CD4-positive, alpha-beta T cell treated with Interleukin-6 for 4 hours (primary cell): ENCODE measurements around the gene ARSI.

ENCODE experiments used
- DNase-seq: peaks from one replicate; pipeline ENCODE4 v3.0.0-alpha.2; 2020; ENCODE audit warnings: mixed read lengths

Gene ARSI

DNA sequence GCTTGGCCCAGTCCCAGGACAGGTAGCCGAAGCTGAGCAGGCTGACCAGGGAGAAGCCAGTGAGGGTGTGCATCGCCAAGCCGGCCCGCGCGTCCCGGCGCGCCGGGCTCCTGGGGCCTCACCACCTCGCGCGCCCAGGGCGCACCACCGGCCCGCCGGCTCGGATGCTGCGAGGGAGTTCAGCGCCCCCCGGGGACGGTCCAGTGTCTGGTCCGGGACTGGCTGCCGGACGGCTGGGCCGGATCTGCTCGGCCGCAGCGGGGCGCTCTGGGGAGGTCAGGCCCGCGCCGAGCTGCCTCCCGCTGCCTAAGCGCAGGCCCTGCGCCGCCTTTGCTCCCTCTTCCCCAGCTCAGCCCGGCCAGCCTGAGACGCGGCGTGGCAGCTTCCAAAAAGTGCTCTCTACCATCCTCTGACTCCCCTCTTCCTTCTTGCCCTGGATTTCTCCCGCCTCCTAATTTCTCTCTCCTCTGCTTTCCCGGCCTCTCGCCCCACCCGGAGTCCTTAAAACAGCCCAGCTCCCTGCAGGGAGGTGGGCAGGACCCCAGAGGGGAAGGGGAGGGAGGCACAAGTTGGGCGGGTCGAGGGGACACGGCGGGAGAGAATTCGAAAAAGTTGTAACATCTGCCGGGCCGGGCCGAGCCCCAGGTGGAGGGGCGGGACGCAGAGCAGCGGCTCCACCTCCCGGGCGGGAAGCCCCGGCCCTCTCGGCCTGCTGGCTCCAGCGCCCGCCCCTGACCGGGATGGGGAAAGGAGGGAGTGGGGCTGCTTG is at the start of gene ARSI:
TSS of gene ARSI (minus strand) at position 605 of the 769 bp plus-strand sequence. CDS start at position 73, 532 bp downstream.
- no peak for DNase-seq

DNA sequence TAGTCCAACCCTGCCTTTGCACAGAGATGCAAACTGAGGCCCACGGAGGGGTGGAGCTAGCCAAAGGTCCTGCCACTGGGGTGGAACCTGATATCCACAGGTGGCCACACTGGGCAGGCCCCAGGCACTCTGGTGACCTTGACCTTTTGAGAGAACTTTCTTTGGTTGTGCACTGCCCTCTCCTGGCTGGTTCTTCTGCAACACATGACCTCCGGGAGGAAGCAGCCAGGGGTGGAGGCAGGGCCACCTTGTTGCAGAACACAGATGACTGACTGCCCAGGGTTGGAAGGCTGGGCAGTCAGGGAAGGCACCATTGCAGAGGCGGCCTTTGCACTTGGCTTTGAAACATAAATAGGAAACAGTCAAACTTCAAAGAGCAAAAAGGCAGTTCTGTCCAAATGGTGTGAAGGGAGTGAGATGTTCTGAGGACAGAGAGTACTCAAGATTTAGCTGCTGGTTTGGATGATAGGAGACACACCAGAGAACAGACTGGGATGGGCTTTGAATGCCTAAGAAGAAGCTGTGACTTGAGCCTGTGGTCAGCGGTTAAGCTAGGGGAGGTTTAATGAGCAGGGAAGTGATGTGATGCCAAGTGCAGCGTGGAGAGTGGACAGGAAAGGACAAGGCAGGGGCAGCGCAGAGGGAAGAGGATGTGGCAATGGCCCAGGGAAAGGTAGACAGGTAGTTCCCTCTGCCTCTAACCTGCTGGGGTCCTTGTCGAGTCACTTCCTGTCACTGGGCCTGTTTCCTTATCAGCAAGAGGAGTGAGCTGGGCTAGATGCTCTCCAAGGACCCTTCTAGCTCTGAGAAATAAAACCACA is 48.0 kb upstream of the ARSI start:
- peak; percentile 56 for DNase-seq

DNA sequence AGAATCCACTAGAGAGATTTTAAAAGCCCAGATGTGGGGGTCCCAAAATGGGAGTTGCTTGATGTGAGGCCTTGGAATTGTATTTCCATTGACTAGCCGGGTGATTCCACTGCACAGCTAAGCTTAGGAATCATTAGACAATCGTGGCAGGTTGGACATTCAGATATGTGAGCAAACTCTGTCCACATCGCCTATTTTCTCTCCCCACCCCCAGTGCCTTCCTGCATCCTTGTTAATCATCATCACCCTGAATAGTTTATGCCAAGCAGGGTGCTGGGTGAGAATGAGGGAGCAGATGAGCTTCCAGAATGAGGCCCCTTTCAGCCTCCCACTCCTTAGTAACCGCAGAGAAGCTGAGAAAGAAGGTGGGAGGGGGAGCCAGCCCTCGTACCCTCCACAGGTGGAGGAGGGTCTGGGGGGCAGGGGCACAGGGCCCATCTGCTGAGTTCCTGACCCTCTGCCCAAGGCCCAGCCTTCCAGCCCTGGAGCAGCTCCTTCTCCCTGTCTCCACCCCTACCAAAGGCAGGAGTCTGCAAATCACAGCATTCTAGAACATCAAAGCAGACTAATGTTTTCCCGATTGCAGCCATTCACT is 47.1 kb upstream of the ARSI start:
- no peak for DNase-seq

DNA sequence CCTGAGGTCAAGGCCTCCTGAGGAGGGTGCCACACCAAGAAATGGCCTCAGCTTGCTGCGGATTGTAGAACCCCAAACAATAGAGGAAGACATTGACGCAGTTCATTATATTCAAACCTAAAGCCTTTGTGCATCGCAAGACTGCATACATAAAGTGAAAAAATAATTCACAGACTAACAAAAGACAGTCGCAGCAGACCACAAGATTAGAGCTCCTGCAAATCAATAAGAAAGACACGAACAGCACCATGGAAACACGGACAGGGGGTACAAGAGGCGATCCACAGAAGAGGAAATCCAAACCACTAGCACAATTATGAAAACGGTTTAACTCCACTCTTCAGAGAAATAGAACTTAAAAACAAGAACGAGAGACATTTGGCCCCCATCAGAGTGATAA is 44.7 kb upstream of the ARSI start:
- no peak for DNase-seq

DNA sequence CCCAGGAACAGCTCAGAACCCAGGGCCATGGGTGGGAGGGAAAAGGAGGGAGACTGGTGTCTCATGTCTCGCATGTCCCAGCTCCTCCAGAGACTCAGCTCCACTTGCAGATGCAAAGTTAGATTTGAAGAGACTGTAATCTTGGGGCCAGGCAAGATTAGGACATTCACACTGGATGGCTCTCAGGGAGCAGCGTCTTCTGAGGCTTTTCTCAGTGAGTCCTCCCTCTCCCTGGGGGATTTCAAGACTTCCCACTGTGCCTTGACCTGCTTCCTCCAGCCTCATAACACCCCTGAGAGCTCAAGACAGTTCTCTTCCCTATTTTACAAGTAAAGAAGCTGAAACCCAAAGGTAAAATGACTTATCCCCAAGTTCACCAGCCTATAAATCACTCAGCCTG is 44.3 kb upstream of the ARSI start:
- no peak for DNase-seq

DNA sequence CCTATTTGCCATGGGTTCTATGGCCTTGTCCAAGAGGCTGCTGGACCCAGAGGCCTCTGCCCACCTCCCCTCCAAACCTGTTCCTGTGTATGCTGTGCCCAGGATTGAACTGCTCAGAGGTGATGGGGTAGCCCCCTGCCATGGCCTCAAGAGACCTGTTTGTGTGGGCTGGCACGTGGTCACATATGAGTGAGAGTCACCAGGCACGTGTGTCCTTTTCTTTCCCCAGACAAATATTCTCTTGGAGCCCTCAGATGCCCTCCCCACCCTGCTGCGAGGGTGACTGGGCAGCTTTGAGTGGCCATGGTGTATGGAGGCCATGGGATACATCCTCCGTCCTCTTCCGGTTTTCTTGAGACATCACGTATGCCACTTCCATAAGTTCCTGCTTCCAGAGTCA is 43.9 kb upstream of the ARSI start:
- no peak for DNase-seq

DNA sequence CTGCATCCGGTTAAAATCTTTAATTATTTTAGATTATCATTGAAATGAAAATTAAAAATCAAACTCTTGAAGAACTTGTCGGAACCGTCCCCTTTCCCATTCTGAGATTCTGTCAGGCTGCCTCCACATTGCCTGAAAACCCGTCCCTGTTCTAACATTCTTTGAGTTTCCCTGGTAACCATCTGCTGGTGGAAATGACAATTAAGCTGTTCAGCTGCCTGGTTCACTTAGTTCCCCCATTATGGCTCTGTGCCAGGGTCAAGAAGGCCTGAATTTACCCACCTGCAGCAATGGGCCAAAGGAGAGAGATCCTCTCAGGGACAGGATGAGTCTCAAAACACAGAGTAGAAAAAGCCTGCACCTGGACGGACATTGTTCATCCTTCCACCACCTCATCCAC is 43.0 kb upstream of the ARSI start:
- no peak for DNase-seq

DNA sequence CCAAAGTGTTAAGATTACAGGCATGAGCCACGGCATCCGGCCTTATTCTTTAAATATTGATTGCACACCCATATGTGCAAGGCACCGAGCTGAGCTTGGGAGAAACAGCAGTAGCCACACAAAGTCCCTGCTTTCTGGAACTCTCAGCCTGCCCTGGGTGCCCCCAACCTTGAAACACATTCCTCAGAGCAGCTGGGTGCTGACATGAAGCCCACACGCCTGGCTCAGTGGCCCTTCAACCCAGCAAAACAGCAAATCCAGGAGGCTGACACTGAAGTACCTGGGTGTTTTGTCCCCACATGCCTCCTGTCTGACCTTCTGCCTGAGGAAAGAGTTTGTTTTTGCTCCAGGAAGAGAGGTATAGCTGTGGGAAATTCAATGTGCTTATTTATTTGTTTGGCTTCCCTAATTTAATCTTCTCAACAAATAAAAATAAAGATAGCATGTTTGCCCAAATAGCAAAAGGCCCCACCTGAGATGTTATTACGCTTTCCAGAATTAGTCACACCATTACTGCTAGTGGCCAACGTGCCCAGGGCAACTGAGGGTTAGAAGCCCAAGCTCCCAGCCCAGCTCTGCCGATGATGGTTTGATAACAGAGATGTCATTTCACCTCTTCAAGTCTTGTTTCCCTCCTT is 41.4 kb upstream of the ARSI start:
- DNase-seq: no peak

DNA sequence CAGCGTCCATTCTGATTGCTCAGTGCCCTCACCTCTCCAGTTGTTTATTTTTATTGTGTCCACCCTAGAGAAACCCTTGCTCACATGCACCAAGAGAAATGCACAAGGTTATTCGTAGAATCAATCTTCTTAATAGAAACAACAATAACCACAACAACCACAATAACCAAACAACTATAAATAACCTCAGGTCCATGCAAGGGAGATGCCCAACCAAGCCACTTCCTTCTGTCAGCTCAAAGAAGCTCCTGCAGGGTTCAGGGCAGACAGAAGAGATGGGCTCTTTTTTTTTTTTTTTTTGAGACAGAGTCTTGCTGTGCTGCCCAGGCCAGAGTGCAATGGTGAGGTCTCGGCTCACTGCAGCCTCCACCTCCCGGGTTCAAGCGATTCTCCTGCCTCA is 39.9 kb upstream of the ARSI start:
- no peak for DNase-seq

DNA sequence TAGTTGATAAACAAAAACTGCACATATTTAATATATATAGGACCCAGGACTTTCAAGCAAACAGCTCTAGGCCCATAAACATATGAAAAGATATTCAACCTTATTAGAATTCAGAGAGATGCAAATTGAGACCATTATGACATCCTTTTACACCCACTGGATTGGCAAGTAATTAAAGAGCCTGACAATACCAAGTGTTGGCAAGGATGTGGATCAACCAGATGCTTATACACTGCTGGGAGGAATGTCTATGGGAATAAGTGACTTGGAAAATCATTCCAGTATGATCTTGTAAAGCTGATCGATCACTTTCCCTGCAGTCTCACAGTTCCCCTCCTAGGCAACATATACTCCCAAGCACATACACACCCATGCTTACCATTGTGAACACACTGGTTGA is 39.3 kb upstream of the ARSI start:
- no peak for DNase-seq

DNA sequence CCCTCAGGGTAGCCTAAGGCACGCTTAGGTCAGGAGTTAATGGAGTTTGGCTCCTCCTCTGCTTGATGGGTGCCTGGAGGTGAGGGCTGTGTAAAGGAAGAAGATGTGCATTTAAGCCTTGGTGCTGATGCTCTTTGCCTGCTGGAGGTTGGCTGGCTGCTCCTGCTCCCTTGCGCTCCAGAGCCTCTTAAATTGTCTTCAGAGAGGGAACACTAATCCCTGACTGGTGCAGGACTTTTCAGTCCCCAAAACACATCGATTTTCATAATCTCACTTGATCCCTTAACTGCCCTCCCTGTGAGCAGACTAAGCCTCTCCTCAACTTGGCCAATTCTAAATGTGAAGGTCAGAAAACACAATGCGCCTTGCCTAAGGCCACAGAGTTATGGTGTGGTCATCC is 38.6 kb upstream of the ARSI start:
- DNase-seq: no peak

DNA sequence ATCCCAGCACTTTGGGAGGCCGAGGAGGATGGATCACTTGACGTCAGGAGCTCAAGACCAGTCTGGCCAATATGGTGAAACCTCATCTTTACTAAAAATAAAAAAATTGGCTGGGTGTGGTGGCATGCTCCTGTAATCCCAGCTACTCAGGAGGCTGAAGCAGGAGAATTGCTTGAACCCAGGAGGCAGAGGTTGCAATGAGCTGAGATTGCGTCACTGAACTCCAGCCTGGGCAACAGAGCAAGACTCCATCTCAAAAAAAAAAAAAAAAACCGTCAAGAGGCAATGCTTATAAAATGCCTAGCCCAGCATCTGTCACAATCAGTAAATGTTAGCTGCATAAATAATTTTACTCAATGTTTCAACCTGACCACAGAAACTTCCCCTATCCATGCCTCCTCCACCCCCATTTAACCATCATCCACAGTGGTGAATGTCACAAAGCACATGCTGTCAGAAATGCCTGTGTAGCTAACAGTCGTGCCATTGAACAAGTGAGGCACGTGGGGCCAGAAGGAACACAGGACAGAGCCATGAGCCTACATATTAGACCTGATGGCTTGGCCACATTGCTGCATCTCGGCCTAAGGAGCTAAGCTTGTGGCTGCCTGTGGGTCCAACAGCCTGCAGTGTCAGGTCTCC is 38.0 kb upstream of the ARSI start:
- DNase-seq: no peak

DNA sequence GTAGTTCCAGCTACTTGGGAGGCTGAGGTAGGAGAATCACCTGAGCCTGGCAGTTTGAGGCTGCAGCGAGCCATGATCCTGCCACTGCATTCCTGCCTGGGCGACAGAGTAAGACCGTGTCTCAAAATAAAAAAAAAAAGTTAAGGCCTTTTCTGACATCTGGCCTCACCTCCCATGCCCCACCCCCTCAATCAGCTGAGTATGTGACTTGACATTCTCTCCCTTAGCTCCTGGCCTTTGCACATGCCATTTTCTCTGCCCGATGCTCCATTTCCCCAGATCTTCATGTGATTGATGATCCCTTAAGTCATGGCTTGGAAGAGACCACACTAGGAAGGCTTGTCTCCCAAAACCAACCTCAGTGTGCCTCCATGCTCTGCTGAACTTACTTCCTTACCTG is 37.1 kb upstream of the ARSI start:
- DNase-seq: no peak

DNA sequence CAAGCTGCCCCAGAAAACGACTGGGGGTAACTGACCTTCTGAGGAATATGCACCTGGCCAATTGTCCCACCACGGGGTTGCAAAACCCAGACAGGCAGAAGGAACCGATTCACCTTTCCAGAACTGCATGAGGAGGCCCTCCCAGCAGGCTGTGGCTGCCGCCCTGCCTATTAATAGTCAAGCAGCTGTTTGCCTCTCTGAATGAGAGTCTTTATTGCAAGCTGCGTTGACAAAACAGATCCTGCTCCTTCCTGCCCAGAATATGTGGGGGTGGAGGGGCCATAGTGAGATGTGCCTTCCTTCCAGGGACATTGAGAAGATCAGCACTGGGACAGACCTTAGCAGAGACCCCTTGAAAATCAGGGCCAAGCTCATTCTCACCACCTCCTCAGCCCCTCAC is 36.5 kb upstream of the ARSI start:
- DNase-seq: no peak

DNA sequence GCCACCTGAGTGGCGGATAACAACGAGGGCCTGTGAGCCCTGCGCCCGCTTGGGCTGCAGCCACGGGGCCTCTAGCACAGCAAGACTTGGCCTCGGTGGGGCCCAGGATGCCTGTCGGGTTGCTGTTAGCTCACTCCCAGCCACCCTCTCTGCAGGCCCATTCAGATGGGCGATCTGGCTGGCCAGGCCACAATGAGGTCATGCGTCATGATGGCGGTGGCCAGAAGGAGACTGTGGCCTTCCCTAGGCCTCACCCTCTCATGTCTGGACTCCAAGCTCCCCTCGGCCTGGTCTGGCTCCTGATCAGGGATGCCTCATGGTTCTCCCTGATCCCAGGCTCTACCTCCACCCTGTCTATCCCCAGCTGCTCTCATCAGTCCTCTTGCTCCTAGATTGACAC is 35.8 kb upstream of the ARSI start:
- no peak for DNase-seq

DNA sequence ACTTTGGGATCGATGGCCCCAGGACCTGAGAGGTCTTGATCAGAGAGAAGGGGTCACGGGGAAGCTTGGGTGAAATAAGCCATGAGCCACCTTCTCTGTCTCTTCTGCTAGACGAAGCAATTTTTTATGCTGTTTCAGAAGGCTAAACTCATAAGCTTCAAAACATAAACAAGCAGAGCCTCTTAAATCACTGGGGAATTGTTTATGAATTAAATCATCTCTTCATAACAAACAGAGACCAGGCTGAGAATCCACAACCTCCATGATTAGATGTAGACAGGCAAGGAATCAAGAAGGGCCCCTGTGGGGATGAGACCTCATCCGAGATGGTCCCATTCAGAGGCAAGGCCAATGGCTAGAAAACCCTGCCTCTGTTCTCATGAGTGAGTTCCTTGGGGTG is 33.1 kb upstream of the ARSI start:
- DNase-seq: no peak

DNA sequence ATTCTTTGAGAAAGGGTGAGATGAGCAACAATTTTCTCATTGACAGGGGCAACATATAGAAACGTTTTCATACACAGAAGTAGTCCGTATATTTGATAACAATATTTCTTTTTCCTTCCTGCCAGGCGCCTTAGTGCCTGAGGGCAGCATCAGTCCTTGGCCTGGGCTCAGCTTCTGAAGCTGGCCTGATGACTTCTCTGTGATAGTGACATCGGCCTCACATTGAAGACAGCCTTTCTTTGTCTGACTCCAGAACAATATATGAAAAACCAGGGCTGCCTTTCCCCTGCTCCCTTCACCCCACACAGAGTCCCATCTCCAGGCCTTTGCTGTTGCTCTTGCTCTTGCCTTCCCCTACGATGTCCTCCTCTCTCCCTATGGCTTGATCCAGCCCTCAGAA is 30.7 kb upstream of the ARSI start:
- DNase-seq: no peak

DNA sequence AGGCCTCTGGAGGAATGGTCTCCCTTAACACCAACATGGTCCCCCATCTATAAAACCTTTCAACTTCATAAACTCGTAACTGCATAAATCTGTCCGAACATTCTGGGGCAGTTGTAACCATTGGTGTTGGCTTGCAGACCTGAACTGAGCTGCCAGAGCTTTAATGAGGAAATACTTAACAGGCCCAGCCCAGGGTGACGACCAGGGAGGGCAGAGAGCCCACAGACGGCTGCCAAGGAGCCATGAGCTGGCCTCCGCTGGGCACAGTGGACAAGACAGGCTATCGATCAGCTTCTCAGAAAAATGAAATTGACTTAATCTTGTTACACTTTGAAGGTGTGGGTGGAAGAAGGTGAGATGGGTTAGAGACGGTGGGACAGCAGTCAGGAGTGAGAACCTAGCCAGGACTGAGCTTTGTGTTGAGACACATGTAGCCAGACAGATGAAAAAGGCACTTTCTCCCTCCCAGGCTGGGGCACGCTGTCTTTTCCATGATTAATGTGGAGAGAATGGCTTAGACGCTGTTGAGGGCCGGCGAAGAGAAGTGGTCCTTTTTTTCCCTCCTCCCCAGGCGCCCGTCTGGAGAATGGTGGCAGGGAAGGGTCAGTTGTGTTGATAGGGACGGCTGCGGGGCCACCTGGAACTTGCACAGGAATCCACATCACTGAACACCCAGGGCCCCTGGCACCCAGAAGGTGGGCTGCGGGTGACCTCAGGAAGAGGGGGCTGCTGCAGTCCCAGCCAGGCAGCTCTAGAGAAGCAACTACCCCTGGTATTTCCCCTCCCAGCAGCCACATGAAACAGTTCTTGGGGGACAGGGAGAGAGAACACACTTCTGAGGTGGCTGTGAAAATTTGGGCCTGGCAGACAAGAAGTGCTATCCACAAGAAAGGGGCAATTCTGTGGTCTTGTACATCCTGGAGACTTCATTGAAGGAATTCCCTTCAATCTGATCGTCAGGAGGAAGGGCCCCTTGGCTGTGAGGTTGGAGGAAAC is 27.5 kb upstream of the ARSI start:
- DNase-seq: no peak

DNA sequence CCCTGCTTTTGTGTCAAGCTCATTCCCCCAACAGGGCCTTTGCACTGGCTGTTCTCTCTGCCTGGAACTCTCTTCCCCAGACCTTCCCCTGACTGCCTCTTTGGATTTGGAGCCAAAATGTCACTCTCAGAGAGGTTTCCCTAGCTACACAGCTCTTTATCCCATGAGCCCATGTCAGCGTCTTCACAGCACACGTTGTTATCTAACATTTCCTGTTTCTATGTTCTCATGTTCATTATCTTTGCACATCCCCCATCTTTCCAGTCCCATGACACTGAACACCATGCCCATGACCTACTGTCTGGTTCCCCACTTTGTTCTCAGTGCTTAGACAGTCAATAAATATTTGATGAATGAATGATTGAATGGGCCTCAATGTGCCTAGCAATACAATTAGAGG is 26.3 kb upstream of the ARSI start:
- no peak for DNase-seq

DNA sequence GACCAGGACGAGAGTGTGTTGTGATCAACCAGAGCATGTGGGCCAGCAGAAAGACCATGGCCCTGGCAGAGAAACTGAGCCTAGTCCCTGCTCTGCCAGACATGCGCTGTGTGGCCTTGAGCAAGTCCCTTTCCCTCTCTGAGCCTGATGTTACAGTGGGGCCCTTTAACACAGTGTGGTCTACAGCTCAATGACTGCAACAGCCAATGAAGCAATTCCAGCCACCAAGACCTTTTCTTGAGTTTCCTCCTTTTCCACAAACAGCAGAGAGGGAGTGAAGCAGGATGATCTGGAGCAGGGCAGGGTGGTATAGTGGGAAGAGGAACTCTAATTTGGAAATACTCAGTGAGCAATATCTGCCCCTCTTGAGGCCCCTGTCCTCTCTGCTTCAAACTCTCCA is 25.8 kb upstream of the ARSI start:
- no peak for DNase-seq

DNA sequence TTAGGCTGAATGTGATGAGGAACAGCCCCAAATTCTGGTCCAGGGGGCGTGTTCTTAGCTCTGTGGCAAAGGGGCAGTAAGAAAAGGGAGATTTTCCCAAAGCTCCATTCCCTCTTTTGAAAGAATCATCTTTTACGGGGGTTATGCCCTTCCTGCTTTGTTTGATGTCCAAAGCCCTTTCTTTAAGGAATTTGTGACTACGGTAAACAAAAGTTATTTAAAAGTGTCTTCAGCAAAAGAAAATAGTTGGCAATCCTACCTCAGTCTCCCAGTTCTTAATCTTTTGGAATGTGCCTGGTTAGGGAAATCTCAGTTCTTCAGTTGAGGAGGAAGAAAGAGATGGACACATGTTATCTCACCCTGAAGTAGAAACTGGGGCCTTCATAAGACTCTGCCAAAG is 24.4 kb upstream of the ARSI start:
- DNase-seq: no peak

DNA sequence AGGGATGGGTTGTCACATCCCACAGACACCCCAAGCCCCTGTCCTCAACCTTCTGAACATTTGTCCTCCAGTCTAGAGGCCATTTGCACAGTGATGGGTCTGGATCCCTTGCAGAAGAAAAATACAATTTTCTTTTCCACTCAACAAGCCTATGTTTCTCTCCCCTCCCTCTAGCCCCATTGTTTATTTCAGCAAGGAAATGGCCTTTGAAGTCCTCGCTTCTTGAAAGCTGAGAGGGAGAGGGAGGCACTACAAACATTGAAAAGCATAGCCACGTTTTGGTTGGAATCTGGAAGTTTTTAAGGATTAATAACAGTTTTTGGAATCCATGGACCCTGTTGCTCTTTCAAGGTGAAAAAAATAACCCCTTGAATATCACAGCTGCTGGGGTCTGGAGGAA is 24.0 kb upstream of the ARSI start:
- DNase-seq: no peak
